GM23338 (cell line): Measurements from ENCODE around the gene CDKAL1. TPM values are rescaled to one million over a fixed set of nuclear protein-coding genes. Genes with fewer than 3 reads are reported as not detected.

Experiments used
- CTCF ChIP-seq, 2 experiments: fragments of 200-600 bp in 1 of 2; sonication (generic) in 1 of 2; conservative IDR thresholded peaks; 2 replicates each; pipeline versions ENCODE4 v1.5.1 to v1.6.1; 2016 to 2017; ENCODE audit warnings: antibody characterized with exemption in 2 of 2, low read depth in 2 of 2, mild to moderate bottlenecking in 2 of 2, moderate library complexity in 1 of 2
- ETS1 ChIP-seq: IDR thresholded peaks from 2 replicates; pipeline ENCODE4 v1.6.1; 2016; ENCODE audit warnings: antibody characterized with exemption
- EZH2 ChIP-seq: fragments of 200-600 bp; sonication (generic); IDR thresholded peaks from one replicate; pipeline ENCODE4 v1.8.0; 2017; ENCODE audit warnings: antibody characterized with exemption, mild to moderate bottlenecking, low read depth; ENCODE audit not compliant: unreplicated experiment
- EZH2phosphoT487 ChIP-seq: fragments of 200-600 bp; sonication (generic); IDR thresholded peaks from one replicate; pipeline ENCODE4 v1.8.1; 2018; ENCODE audit warnings: antibody characterized with exemption; ENCODE audit not compliant: unreplicated experiment
- NANOG ChIP-seq: IDR thresholded peaks from 2 replicates; pipeline ENCODE4 v1.6.1; 2016; ENCODE audit warnings: antibody characterized with exemption, borderline replicate concordance
- STAT1 ChIP-seq: IDR thresholded peaks from one replicate; pipeline ENCODE4 v1.6.1; 2016; ENCODE audit warnings: antibody characterized with exemption; ENCODE audit not compliant: unreplicated experiment
- ZNF114 ChIP-seq: fragments of 250-450 bp; sonication (Bioruptor Pico); IDR thresholded peaks from 2 replicates; pipeline ENCODE4 v1.5.0; 2020; ENCODE audit warnings: mild to moderate bottlenecking, moderate library complexity
- ZNF331 ChIP-seq: fragments of 250-450 bp; sonication (Bioruptor Pico); IDR thresholded peaks from 2 replicates; pipeline ENCODE4 v1.5.0; 2020; ENCODE audit warnings: low read depth, mild to moderate bottlenecking, moderate library complexity
- ZNF462 ChIP-seq: fragments of 250-450 bp; sonication (Bioruptor Pico); IDR thresholded peaks from 2 replicates; pipeline ENCODE4 v1.5.0; 2020; ENCODE audit warnings: mild to moderate bottlenecking, moderate library complexity
- polyA plus RNA-seq: library from polyadenylated mRNA; unstranded; fragments of >200 nt; fragmentation: Nextera tagmentation; extraction: Ambion mirVana; gene quantifications from 2 replicates; pipeline ENCODE4 v1.2.1, GENCODE V29; 2016
- total RNA-seq: library from RNA; depleted of rRNA; stranded (reverse); fragments of >200 nt; shearing (Covaris generic); gene quantifications from 2 replicates; pipeline ENCODE4 v1.2.3, GENCODE V29; 2014

The CDKAL1 gene
- total and polyA plus RNA-seq, 2 experiments from 2014 or later, result 17.8 to 35.0 TPM

- no peak for TF ChIP-seq ZNF462 (CRISPR knock-in tag)
- TF ChIP-seq ZNF114 (CRISPR knock-in tag), result no peak
- no peak for TF ChIP-seq EZH2phosphoT487
- no peak for TF ChIP-seq STAT1
- TF ChIP-seq NANOG, result no peak
- no peak for TF ChIP-seq EZH2
- TF ChIP-seq CTCF (conservative IDR thresholded peaks at IDR 0.05; ENCODE audit: low read depth in 2 of 2), result no peak
- no peak for TF ChIP-seq ETS1
- no peak for TF ChIP-seq ZNF331 (CRISPR knock-in tag)
These were observed 46.8 kb downstream of the CDKAL1 start (continued) for GRCh38 chr6:20581070-20581469.
